Osteocyte (in vitro differentiated cells): ENCODE results near the gene U2SURP. TPM values are rescaled to one million over a fixed set of nuclear protein-coding genes. Genes with fewer than 3 reads are reported as not detected.

Source experiments
- DNase-seq: peaks from one replicate; pipeline ENCODE4 v3.0.0; 2021; ENCODE audit warnings: mixed read lengths; ENCODE audit not compliant: unreplicated experiment; ENCODE audit errors: extremely low spot score
- H3K27ac Mint-ChIP-seq: one replicate; pipeline ENCODE4 v1.8.0; 2021; ENCODE audit warnings: mild to moderate bottlenecking, mixed read lengths; ENCODE audit not compliant: unreplicated experiment
- H3K27me3 Mint-ChIP-seq: one replicate; pipeline ENCODE4 v1.8.0; 2021; ENCODE audit warnings: mixed read lengths; ENCODE audit not compliant: unreplicated experiment
- H3K36me3 Mint-ChIP-seq: one replicate; pipeline ENCODE4 v1.8.0; 2021; ENCODE audit warnings: mixed read lengths; ENCODE audit not compliant: unreplicated experiment
- H3K4me1 Mint-ChIP-seq: one replicate; pipeline ENCODE4 v1.8.0; 2021; ENCODE audit warnings: mixed read lengths; ENCODE audit not compliant: unreplicated experiment
- H3K4me3 Mint-ChIP-seq: one replicate; pipeline ENCODE4 v1.8.0; 2021; ENCODE audit warnings: mild to moderate bottlenecking, moderate library complexity, mixed read lengths; ENCODE audit not compliant: unreplicated experiment
- H3K9me3 Mint-ChIP-seq: one replicate; pipeline ENCODE4 v1.8.0; 2021; ENCODE audit warnings: mixed read lengths; ENCODE audit not compliant: unreplicated experiment
- CTCF ChIP-seq: fragments of 200-600 bp; sonication (generic); IDR thresholded peaks from 2 replicates; pipeline ENCODE4 v1.5.0; 2021; ENCODE audit warnings: antibody characterized with exemption, mild to moderate bottlenecking, moderate library complexity
- total RNA-seq: library from RNA; stranded (reverse); gene quantifications from 2 replicates; pipeline ENCODE4 v1.2.1, GENCODE V29; 2021

U2SURP gene
- total RNA-seq, 1 donor from 2014 or later: 88.8 TPM

GRCh38 chr3:143035466-143036211, 34.3 kb downstream of the U2SURP start:
- no peak for TF ChIP-seq CTCF
- H3K36me3 Mint-ChIP-seq: peaks cover 42% of the 10 kb centered on the region
- H3K4me1 Mint-ChIP-seq: peaks cover 13% of the 10 kb centered on the region
- H3K4me3 Mint-ChIP-seq: no peak overlapping the region
- no peaks in the 10 kb centered on the region for H3K9me3 Mint-ChIP-seq
- H3K27me3 Mint-ChIP-seq: no peaks in the 10 kb centered on the region
- no peak for DNase-seq
- H3K27ac Mint-ChIP-seq: peak overlapping the region; percentile 77

GRCh38 chr3:143036557-143036956, 35.2 kb downstream of the U2SURP start:
- no peak for DNase-seq
- Mint-ChIP-seq H3K27ac (peak overlapping the region; percentile 5), H3K9me3 (no peaks in the 10 kb centered on the region), H3K4me3 (no peak overlapping the region), H3K27me3 (no peaks in the 10 kb centered on the region), H3K4me1 (peaks cover 10% of the 10 kb centered on the region), H3K36me3 (peaks cover 37% of the 10 kb centered on the region)
- no peak for TF ChIP-seq CTCF

GRCh38 chr3:143037867-143038266, 36.5 kb downstream of the U2SURP start:
- DNase-seq: no peak
- H3K9me3 Mint-ChIP-seq: no peaks in the 10 kb centered on the region
- no peak overlapping the region for H3K27ac Mint-ChIP-seq
- peak; percentile 12 for TF ChIP-seq CTCF
- H3K4me1 Mint-ChIP-seq: peaks cover 10% of the 10 kb centered on the region
- H3K4me3 Mint-ChIP-seq: no peak overlapping the region
- no peaks in the 10 kb centered on the region for H3K27me3 Mint-ChIP-seq
- H3K36me3 Mint-ChIP-seq: peaks cover 30% of the 10 kb centered on the region

GRCh38 chr3:143040261-143040879, 39.0 kb downstream of the U2SURP start:
- TF ChIP-seq CTCF: peak; percentile 64
- Mint-ChIP-seq H3K4me1 (peaks cover 5% of the 10 kb centered on the region), H3K36me3 (peaks cover 34% of the 10 kb centered on the region), H3K4me3 (no peak overlapping the region), H3K27ac (no peak overlapping the region), H3K27me3 (no peaks in the 10 kb centered on the region), H3K9me3 (no peaks in the 10 kb centered on the region)
- no peak for DNase-seq

- H3K4me3 Mint-ChIP-seq: no peak overlapping the region
- DNase-seq: no peak
- H3K27ac Mint-ChIP-seq: no peak overlapping the region
- peaks cover 31% of the 10 kb centered on the region for H3K36me3 Mint-ChIP-seq
- H3K9me3 Mint-ChIP-seq: no peaks in the 10 kb centered on the region
- no peaks in the 10 kb centered on the region for H3K27me3 Mint-ChIP-seq
- TF ChIP-seq CTCF: no peak
- no peaks in the 10 kb centered on the region for H3K4me1 Mint-ChIP-seq
Measured at GRCh38 chr3:143041903-143042302, 40.5 kb downstream of the U2SURP start.
